NCI-H82 treated with DMSO at 0.1 percent for 48 hours (cell line): ENCODE data around the gene COMMD1.
"Not testable (repeated sequence)": the region's sequence is repeated elsewhere in the genome, so short reads cannot be mapped to it uniquely, and the experiment has no call there.

Experiments
- DNase-seq: peaks from one replicate; lab custom pipeline; 2025; ENCODE audit not compliant: unreplicated experiment; lab: John Stamatoyannopoulos, UW

COMMD1 gene

DNA sequence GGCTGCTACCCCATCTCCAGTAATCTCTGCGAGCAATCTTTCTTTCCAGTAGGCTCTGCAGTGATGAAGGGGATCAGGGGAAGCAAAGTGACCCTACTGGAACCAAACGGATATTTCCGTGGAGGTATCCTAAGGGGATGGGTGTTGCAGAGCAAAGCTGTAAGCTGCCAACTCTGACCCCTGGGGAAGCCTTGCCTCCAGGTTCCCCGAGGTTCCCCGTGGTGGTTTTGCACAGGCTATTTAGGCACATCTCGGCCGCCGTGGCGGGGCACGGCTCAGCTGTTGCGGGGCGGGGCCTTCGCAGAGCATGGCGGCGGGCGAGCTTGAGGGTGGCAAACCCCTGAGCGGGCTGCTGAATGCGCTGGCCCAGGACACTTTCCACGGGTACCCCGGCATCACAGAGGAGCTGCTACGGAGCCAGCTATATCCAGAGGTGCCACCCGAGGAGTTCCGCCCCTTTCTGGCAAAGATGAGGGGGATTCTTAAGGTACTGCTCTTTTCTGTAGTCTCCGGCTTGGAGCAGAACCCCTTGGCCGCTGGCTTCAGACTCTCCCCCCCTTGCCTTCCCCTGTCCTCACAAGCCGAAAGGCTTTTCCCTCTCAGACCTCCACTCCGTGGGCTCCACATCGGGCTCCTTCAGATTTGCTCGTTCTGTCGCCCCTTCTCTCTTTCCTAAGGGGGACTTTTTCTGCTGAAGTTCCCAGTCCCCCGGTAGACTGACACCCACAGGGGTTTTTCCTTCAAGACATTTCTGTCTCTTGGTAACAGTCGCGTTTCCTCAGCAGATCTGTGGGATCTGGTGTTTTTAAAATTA, at the start of gene COMMD1:
Gene COMMD1 (plus strand): TSS at position 303 of the 814 bp plus-strand sequence. CDS start 5 bp downstream, at position 308.
- peak; percentile 33 for DNase-seq

DNA sequence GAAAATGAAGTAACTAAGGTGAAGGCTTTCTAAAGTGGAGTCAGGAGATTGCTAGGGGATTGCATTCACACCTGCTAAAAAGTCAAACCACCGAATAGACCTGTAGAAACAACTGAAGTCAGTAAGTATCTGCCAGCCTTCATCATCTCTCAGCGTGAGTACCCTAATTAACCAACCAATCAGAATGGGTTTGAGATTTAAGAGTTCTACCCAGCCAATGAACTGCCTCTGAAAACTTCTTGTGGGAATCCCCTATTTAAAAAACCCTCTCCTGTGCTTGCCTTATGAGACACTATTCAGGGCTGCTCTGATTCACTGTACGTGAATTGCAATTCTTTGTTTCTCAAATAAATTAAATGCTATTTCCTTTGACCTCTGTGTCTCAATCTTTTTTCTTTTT, 48.2 kb upstream of the COMMD1 start:
- DNase-seq, result no peak

DNA sequence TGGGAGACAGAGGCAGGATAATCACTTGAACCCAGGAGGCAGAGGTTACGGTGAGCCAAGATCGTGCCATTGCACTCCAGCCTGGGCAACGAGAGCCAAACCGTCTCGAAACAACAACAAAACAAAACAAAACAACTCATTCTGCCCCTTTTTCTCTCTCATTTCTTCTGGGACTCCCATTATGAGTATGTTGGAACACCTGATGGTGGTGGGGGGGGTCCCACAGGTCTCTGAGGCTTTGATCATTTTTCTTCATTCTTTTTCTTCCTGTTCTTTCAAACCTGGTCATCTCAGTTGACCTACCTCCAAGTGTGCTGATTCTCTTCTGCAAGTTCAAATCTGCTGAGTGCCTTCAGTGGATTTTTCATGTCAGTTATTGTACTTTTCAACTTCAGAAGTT, 43.4 kb upstream of the COMMD1 start:
- DNase-seq, result no peak

DNA sequence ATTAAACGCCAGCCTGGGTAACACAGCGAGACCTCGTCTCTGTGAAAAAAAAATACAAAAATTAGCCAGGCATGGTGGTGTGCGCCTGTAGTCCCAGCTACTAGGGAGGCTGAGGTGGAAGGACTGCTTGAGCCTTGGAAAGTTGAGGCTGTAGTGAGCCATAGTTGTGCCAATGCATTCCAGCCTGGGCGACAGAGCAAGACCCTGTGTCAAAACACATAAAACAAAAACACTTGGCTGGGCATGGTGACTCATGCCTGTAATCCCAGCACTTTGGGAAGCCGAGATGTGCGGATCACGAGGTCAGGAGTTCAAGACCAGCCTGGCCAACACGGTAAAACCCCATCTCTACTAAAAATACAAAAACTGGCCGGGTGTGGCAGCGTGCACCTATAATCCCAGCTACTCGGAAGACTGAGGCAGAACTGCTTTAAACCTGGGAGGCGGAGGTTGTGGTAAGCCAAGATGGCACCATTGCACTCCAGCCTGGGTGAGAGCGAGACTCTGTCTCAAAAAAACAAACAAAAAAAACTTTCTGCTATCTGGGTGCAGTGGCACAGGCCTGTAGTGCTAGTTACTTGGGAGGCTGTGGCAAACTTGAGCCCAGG, 38.9 kb upstream of the COMMD1 start:
- not testable (repeated sequence) for DNase-seq

DNA sequence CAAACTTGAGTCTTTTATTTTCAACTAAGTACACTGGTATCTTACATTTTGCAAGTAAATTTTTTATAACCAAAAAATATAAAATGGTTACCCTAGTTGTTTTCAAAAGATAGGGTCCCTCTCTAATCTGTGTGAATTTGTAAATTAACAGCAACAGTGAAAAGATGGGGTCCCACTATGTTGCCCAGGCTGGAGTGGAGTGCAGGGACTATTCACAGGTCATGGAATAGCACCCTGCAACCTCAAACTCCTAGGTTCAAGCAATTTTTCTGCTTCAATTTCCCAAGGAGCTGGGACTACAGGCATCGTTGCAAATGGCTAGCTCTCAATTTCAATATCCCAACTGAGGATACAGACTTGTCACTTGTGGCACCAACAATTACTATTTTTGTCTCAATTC, 29.1 kb upstream of the COMMD1 start:
- no peak for DNase-seq

DNA sequence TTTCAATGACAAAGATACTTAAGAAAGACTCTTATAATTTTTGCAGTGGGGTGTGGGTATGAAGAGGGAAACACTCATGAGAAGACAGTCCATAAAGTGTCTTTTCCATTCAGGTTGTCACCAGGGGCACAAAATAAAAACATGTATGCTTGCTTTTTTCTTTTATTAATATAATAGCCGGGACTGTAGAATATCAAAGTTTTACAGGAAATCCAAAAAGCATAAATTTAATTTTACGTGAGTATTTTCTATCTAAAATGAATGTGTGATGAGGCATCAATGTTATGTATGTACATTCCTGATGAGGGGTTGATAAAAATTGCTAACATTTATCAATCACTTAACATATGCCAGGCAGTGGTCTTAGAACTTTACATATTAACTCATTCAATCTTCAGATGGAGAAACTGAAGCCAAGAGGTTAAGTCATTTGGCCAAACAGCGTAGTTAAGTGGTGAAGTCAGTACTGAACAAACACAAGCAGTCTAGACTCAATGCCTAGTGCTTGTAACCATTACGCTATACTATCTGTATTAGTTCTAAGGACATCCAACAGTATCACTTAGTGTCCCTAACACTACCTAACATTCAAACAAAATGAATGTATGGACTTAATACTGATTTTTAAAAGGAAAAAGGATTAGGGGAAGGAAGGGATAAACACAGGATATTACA, 27.8 kb upstream of the COMMD1 start:
- DNase-seq, result no peak

DNA sequence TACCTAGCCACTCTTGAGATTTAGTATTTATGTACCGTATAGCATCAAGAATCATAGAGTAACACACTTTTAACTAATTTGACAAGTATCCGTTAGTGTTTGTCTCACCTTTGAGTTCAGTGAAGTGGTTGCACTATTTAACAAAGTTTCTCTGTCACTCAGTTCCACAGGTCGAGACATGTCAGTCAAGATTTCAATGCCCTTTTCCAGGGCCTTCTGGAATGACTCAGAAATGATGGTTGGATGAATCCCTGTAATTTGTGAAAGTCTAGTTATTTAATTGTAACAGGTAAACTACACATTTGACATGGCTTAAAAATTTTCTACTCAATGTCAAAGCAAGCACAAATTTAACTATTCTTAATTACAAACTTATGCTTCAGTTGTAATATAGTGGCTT, 26.7 kb upstream of the COMMD1 start:
- DNase-seq, result no peak

DNA sequence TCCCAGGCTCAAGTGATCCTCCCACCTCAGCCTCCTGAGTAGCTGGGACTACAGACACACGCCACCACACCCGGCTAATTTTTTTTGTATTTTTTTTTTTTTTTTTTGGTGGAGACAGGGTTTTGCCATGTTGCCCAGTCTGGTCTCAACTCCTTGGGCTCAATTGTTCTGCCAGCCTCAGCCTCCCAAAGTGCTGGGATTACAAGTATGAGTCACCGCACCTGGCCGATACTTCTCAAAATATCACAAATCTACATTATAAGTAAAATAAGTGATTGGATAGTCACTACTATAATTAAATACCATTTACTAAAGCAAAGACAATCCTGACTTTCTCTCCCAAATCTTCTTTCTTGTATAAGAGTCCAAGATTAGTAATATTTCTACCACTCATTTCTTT, 26.1 kb upstream of the COMMD1 start:
- not testable (repeated sequence) for DNase-seq

DNA sequence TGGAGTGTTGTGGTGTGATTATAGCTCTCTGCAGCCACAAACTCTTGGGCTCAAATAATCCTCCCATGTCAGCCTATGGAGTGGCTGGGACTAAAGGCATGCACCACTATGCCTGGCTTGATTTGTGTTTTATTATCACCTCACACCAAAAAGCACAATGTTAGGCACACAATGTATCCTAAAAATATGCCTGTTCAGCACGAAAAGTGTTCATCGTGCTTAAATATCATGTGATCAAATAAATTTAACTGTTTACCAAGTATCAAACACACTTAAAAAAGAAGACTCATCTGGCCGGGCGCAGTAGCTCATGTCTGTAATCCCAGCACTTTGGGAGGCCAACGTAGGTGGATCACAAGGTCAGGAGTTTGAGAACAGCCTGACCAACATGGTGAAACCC, 22.6 kb upstream of the COMMD1 start:
- no peak for DNase-seq

DNA sequence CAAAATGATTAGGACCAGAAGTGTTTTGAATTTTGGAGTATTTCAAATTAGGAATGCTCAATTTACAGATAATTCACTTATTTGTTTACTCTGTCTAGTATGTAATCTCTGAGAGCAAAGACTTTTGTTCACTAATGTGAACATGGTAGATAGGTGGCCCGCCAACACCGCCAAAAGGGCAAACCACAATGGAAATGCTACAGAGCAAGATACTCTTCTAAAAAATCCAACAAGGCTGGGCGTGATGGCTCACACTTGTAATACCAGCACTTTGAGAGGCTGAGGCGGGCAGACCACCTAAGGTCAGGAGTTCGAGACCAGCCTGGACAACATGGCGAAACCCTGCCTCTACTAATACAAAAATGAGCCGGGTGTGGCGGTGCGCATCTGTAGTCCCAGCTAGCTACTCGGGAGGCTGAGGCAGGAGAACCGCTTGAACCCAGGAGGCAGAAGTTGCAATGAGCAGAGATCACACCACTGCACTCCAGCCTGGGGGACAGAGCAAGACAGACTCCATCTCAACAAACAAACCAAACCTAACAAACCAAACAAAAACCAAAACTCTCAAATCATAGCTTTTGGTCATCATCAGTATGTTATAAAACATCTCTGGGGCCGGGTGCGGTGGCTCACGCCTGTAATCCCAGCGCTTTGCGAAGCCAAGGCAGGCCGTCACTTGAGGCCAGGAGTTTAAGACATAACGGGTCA, 19.4 kb upstream of the COMMD1 start:
- no peak for DNase-seq

DNA sequence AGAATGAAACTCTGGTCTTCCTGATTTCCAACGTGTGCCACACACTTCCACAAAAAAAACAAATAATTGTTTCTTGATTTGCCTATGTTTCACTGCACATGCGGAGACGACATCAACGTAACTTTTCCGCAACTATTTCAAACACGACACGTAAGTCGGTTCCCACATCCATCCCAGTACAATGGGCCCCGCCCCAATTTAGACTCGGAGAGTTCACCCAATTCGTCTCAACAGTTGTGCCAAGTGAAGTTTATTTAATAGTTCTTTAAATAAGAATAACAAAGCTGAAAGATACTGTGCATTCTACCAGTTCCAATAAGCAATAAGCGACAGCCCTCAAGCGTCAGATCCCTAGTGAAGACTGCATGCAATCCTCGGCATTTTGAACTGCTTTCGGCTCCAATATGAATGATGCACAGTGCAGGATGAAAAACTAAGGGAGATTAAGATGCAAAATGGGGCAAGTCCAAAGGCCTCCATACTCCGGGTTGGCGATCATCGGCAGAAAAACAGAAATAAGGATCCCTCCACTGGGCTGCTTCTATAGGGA, 17.7 kb upstream of the COMMD1 start:
- no peak for DNase-seq

DNA sequence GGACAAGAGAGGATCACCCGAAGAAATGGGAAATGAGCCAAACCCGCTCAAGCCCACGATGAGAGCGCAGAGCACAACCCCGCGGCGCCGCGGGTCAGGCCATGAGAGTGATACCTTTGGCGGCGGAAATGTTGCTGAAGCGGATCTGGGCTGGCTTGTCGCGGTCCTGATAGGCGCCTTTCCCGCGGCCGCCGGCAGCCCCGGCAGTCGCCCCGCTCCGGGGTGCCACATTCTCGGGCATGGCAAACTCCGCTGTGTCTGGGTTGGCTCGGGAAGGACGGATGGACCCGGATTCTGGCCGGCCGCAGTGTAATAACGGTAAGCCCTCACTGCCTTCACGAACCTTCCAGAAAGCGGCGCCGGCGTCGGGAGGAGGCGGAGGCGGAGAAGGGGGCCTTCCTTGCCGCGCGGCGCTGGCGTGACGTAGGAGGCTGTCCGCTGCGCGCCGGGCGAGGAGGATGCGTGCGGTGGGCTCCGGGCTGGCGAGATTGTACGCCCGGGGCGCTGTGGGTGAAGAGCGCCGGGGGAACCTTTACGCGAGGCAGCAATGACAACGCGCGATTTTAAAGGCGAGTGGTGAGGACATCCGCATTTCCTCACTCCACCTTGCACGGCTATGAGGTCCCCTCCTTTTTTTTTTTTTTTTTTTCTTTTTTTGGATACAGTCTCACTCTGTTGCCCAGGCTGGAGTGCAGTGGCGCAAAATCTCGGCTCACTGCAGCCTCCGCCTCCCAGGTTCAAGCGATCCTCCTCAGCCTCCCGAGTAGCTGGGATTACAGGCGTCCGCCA, 17.0 kb upstream of the COMMD1 start, which contains the start of gene CCT4:
Gene CCT4 (minus strand): TSS at position 390 of the 789 bp plus-strand sequence. CDS start 149 bp downstream, at position 241.
- DNase-seq, result peak; percentile 68

DNA sequence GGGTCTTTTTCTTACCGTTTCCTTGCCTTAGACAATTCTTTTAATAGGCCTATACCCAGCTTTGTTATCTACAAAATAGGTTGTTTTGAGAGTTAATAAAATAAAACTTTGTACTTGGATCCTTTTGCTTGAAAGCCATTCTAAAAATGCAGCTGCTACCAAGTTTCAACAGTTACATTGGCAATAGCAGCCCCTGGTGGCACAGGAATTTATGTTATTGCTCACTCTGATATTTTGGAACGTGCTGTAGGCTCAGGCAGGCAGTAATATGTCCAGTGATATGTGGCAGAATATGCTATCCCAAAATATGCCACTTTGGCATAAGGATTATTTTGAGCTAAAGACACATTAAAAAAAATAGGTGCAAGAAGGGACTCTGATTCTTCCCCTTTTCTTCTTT, 6.7 kb upstream of the COMMD1 start:
- DNase-seq, result no peak

DNA sequence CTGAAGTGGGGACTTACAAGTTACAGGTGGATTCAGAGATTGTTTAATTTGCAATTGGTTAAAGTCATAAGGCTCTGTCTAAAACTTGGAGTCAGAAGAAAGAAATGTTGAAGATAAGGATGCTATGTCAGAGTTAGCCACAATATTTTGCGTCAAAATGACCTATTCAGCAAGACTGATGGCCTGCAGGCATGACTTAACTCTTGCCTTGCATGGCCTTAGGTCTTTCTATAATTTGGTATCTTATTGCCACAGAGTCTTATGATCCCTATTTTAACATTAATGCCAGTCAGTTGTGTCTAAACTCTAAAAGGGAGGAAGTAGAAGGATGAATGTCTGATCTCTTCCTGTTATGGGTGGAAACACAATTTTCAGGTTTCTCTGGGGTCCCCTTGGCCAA, 5.2 kb upstream of the COMMD1 start:
- DNase-seq, result no peak

DNA sequence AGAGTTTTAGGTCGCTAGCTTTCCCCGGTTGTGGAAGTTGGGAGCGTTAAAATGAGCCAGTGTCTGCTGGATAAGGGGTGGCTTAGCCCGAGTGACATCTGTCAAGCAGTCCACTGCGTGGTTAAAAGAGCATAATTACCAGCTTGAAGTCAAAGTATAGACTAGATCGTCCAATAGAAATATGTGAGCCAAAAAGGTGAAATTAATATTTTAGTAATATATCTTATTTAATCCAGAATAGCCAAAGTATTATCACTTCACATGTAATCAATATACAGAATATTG, 654 bp downstream of the COMMD1 start:
- DNase-seq, result peak; percentile 16

DNA sequence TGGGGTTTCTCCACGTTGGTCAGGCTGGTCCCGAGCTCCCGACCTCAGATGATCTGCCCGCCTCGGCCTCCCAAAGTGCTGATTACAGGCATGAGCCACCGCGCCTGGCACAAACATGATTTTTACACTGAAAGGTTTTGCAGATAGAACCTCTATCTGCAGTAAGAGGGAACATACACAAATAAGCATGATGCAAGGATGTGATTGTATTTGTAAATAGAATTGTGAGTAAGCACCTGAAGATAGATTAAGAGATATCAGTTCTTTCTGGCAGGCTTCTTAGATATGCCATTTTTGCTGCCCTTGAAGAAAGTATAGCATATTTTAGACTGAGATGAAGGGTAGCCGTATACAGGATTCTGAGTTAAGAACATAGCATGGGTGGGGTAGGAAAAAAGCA, 3.6 kb downstream of the COMMD1 start:
- DNase-seq, result no peak

DNA sequence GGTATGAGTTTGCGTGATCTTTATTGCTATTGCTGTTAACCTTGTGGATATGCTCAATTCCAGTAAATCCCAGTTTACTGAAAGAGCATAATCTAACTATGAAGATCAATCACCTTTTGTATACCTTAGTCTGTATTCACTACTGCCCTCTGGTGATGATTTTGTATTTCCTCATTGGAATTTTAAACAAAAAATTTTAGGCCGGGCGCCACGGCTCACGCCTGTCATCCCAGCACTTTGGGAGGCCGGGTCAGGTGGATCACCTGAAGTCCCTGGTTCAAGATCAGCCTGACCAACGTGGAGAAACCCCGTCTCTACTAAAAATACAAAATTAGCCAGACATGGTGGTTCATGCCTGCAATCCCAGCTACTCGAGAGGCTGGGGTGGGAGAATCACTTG, 5.1 kb downstream of the COMMD1 start:
- no peak for DNase-seq

DNA sequence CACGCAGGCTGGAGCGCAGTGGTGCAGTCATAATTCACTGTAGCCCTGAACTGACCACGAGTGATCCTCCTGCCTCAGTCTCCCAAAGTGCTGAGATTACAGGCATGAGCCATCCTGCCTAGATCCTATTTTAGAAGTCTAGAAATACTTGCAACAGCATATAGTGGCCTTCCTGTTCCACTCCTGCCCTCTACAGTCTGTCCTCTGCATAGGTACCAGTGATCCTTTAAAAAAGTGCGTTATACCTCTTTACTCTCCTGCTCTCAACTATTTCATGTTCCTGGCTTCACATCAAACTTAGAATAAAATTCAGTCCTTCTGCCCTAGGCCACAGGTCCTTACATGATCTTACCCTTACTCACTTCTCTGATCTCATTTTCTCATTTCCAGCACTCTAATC, 6.0 kb downstream of the COMMD1 start:
- DNase-seq, result no peak

DNA sequence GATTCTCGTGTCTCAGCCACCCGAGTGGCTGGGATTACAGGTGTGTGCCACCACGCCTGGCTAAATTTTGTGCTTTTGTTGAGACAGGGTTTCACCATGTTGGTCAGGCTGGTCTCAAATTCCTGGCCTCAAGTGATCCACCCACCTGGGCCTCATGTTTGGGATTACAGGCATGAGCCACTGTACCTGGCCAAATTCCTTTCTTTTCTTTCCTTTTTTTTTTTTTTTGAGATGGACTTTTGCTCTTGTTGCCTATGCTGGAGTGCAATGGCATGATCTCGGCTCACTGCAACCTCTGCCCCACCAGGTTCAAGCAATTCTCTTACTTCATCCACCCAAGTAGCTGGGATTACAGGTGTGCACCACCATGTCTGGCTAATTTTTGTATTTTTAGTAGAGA, 9.3 kb downstream of the COMMD1 start:
- DNase-seq, result not testable (repeated sequence)

DNA sequence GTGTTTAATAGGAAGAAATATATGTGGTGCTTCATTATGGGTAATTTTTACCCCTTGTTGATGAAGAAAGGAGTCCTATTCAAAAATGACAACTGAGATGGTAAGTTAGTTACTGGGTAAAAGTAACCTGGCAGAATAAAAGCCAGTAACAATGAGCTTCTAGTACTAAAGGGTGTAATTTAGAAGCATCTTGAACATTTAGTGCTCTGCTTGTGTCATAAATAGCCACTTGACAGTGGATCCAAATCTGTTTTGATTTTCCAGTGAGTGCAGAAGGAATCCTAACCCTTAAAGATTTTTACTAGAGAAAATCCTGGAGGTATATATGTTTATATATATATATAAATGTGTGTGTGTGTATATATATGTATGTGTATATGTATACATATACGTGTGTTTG, 15.1 kb downstream of the COMMD1 start:
- DNase-seq, result no peak

DNA sequence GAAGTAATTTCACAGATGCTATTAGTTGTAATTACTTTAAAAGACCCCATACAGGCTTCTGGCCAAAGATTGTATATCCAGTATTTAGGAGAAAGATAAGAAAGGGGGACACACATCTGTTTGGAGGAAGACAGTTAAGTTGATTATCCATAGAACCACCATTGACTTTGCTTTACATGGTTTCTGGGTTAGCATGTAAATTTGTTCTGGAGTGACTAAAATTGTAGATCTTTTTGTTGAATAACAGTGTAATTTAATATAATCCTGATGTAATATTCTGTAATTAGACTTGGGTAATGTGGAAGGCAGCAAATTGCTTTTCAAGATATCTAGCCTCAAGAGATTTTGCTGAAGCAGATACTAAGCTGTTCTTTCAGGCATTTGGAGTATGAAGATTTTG, 17.2 kb downstream of the COMMD1 start:
- DNase-seq, result no peak
